Gastroesophageal sphincter (tissue), 4 donors: ENCODE results near the gene GALNT9. TPM values are rescaled to one million over a fixed set of nuclear protein-coding genes. Genes with fewer than 3 reads are reported as not detected.

Source experiments
- ATAC-seq: fragments of 150-250 bp; one replicate; pipeline ENCODE4 v1.9.1; 2016; ENCODE audit warnings: mild to moderate bottlenecking, moderate library complexity
- H3K27ac ChIP-seq, 4 donors: fragments of 200-600 bp; sonication (generic) in 3 of 4; 1 replicate in 3 of 4; 2 replicates in 1 of 4; pipeline ENCODE4 v1.5.1; 2016 to 2019
- H3K27me3 ChIP-seq: fragments of 200-600 bp; sonication (generic); one replicate; pipeline ENCODE4 v1.5.1; 2019
- H3K36me3 ChIP-seq, 2 donors: fragments of 200-600 bp; sonication (generic); one replicate each; pipeline ENCODE4 v1.5.1; 2019; ENCODE audit warnings: control low read depth in 1 of 2
- H3K4me1 ChIP-seq, 3 donors: fragments of 200-600 bp; sonication (generic); 1 replicate in 2 of 3; 2 replicates in 1 of 3; pipeline ENCODE4 v1.5.1; 2016 to 2019; ENCODE audit warnings: control low read depth in 2 of 3
- H3K4me3 ChIP-seq, 2 donors: fragments of 200-600 bp; sonication (generic); one replicate each; pipeline ENCODE4 v1.5.1; 2019; ENCODE audit warnings: mild to moderate bottlenecking in 1 of 2, moderate library complexity in 1 of 2
- H3K9me3 ChIP-seq, 3 donors: fragments of 200-600 bp; sonication (generic); one replicate each; pipeline ENCODE4 v1.5.1; 2017 to 2019; ENCODE audit warnings: control low read depth in 2 of 3
- CTCF ChIP-seq, 4 experiments: fragments of 200-600 bp in 2 of 4; fragments of 450-650 bp in 2 of 4; sonication (generic) in 1 of 4; IDR thresholded peaks; one replicate each; pipeline ENCODE4 v1.5.1; 2017 to 2019; ENCODE audit warnings: antibody characterized with exemption in 4 of 4, mild to moderate bottlenecking in 2 of 4, moderate library complexity in 2 of 4
- EP300 ChIP-seq: sonication (generic); formaldehyde crosslinking; IDR thresholded peaks from one replicate; pipeline ENCODE4 v1.6.1; 2017; ENCODE audit warnings: antibody characterized with exemption, mild to moderate bottlenecking
- POLR2A ChIP-seq, 2 donors: fragments of 450-650 bp; IDR thresholded peaks; one replicate each; pipeline ENCODE4 v1.6.1; 2017; ENCODE audit warnings: antibody characterized with exemption in 2 of 2, mild to moderate bottlenecking in 2 of 2, moderate library complexity in 1 of 2
- POLR2AphosphoS5 ChIP-seq: sonication (generic); formaldehyde crosslinking; IDR thresholded peaks from one replicate; pipeline ENCODE4 v1.6.1; 2017; ENCODE audit warnings: antibody characterized with exemption
- WGBS, 2 donors: methylation state at CpG; one replicate each; pipeline ENCODE4 v1.1.5; 2018; ENCODE audit warnings: low coverage in 1 of 2; 5-methylcytosine and 5-hydroxymethylcytosine counted together
- total RNA-seq, 4 donors: library from RNA; depleted of rRNA; stranded (reverse); fragments of >200 nt; gene quantifications; one replicate each; pipeline ENCODE4 v1.1.0, GENCODE V29; 2016

Gene GALNT9
- total RNA-seq, 4 donors from 2014 or later = 2.0 TPM; not detected in 3

- Histone ChIP-seq H3K27me3 (peaks cover 92% of the 10 kb centered on the region), H3K27ac (no peak overlapping the region), H3K9me3 (no peaks in the 10 kb centered on the region), H3K4me3 (no peak overlapping the region), H3K4me1 (no peaks in the 10 kb centered on the region), H3K36me3 (no peaks in the 10 kb centered on the region)
- no peak for ATAC-seq
- 60% methylated on average over 3 of the region's 19 CpGs; no CpG with 5 or more reads in 1 of the 2 donors for WGBS, 2 donors
- TF ChIP-seq POLR2AphosphoS5 (no peak), POLR2A (IDR thresholded peaks at IDR 0.05) (no peak), EP300 (no peak), CTCF (IDR thresholded peaks at IDR 0.05) (no peak)
Observed at GRCh38 chr12:132176385-132176919, 152.9 kb downstream of the GALNT9 start.

GRCh38 chr12:132175496-132176384 is 153.6 kb downstream of the GALNT9 start:
- Histone ChIP-seq H3K9me3 (no peaks in the 10 kb centered on the region), H3K36me3 (no peaks in the 10 kb centered on the region), H3K27me3 (peaks cover 92% of the 10 kb centered on the region), H3K4me3 (no peak overlapping the region), H3K4me1 (no peaks in the 10 kb centered on the region), H3K27ac (no peak overlapping the region)
- WGBS, 2 donors = 80% methylated on average over 1 of the region's 35 CpGs; no CpG with 5 or more reads in 1 of the 2 donors
- TF ChIP-seq POLR2A (IDR thresholded peaks at IDR 0.05) (no peak), POLR2AphosphoS5 (no peak), CTCF (IDR thresholded peaks at IDR 0.05) (no peak), EP300 (no peak)
- no peak for ATAC-seq

GRCh38 chr12:132174839-132175490 is 154.4 kb downstream of the GALNT9 start:
- no peaks in the 10 kb centered on the region for H3K4me1 ChIP-seq
- H3K4me3 ChIP-seq = no peak overlapping the region
- WGBS, 2 donors = 29 to 85% methylated on average over 1 to 4 of the region's 25 CpGs
- H3K9me3 ChIP-seq = no peaks in the 10 kb centered on the region
- TF ChIP-seq POLR2A (IDR thresholded peaks at IDR 0.05) (no peak), EP300 (no peak), CTCF (IDR thresholded peaks at IDR 0.05) (no peak)
- ATAC-seq = no peak
- H3K27ac ChIP-seq = no peak overlapping the region
- H3K36me3 ChIP-seq = no peaks in the 10 kb centered on the region
- H3K27me3 ChIP-seq = peaks cover 96% of the 10 kb centered on the region

- Histone ChIP-seq H3K27ac (no peak overlapping the region), H3K9me3 (no peaks in the 10 kb centered on the region), H3K4me3 (no peak overlapping the region), H3K4me1 (no peaks in the 10 kb centered on the region), H3K27me3 (peaks cover 96% of the 10 kb centered on the region), H3K36me3 (no peaks in the 10 kb centered on the region)
- ATAC-seq = no peak
- WGBS, 2 donors = 36% methylated on average over 3 of the region's 30 CpGs; no CpG with 5 or more reads in 1 of the 2 donors
- TF ChIP-seq POLR2A (IDR thresholded peaks at IDR 0.05) = no peak
- TF ChIP-seq EP300 = no peak
- TF ChIP-seq POLR2AphosphoS5 = no peak
- TF ChIP-seq CTCF (IDR thresholded peaks at IDR 0.05) = no peak
Observed at GRCh38 chr12:132174015-132174838, 155.2 kb downstream of the GALNT9 start.
